ENCODE measurements around the gene MALRD1. TPM values are rescaled to one million over a fixed set of nuclear protein-coding genes. Genes with fewer than 3 reads are reported as not detected.

Gene MALRD1
- total and polyA plus RNA-seq, 2 of the 8 experiments (the other 6 are each of a cell fraction or from before 2014, with no cell fraction given), result 0.32 to 0.35 TPM

GRCh38 chr10:19638182-19638895, 589.7 kb downstream of the MALRD1 start:
- no peaks in the 10 kb centered on the region for H3K4me1 ChIP-seq (replicated peaks in 1 of 4; ENCODE audit: control insufficient read depth in 3 of 4, insufficient read depth in 4 of 4, low read length in 3 of 4)
- FAIRE-seq, result no peak
- WGBS, 2 experiments (ENCODE audit: extremely low coverage in 1 of 2, insufficient coverage in 1 of 2, insufficient read length in 1 of 2, insufficient replicate concordance in 2 of 2, low coverage in 1 of 2, low lambda C conversion rate in 2 of 2, missing lambda C conversion rate in 1 of 2), result 100% methylated on average over 1 of the region's 1 CpG; no CpG with 5 or more reads in 1 of the 2 experiments
- no peaks in the 10 kb centered on the region for H3K36me3 ChIP-seq (ENCODE audit: control insufficient read depth in 2 of 4, insufficient read depth in 4 of 4, low read length in 3 of 4)
- H3K27ac ChIP-seq (ENCODE audit: low read depth, low read length), result no peak overlapping the region
- H3K23me2 ChIP-seq (ENCODE audit: low read depth, low read length), result no peaks in the 10 kb centered on the region
- H3K4me2 ChIP-seq (ENCODE audit: insufficient read depth in 1 of 2, low read depth in 2 of 2, low read length in 2 of 2), result no peak overlapping the region
- H3K23ac ChIP-seq (ENCODE audit: insufficient read length), result no peak overlapping the region
- no peak overlapping the region for H4K8ac ChIP-seq (ENCODE audit: extremely low read depth, insufficient read depth, low read length)
- H3K56ac ChIP-seq (replicated peaks; ENCODE audit: insufficient read length, low read depth, low read length), result no peak overlapping the region
- H3K9ac ChIP-seq (replicated peaks in 1 of 4; ENCODE audit: extremely low read depth in 1 of 4, low read depth in 3 of 4, low read length in 3 of 4), result no peak overlapping the region
- H3K27me3 ChIP-seq (replicated peaks in 1 of 4; ENCODE audit: control insufficient read depth in 3 of 4, extremely low read depth in 1 of 4, insufficient read depth in 3 of 4, low read length in 3 of 4), result no peaks in the 10 kb centered on the region
- no peak for DNase-seq (ENCODE audit: low read depth in 1 of 2, low spot score in 2 of 2)
- H3K9me3 ChIP-seq (ENCODE audit: insufficient read depth in 2 of 2, low read depth in 1 of 2, low read length in 1 of 2), result no peaks in the 10 kb centered on the region
- H2AK5ac ChIP-seq (ENCODE audit: low read depth, low read length), result no peak overlapping the region
- H2BK120ac ChIP-seq (replicated peaks; ENCODE audit: low read depth, low read length), result no peak overlapping the region
- TF ChIP-seq HDAC6 (IDR thresholded peaks at IDR 0.05; ENCODE audit: low read depth, low read length) (no peak), EZH2 (IDR thresholded peaks at IDR 0.05; ENCODE audit: low read depth, low read length, severe bottlenecking) (no peak), SIX5 (IDR thresholded peaks at IDR 0.05; ENCODE audit: low read depth, low read length) (no peak)
- no peak overlapping the region for H2BK5ac ChIP-seq (ENCODE audit: low read depth, low read length)
- no peaks in the 10 kb centered on the region for H3K79me2 ChIP-seq (ENCODE audit: control insufficient read depth in 1 of 2, insufficient read depth in 2 of 2, low read length in 2 of 2)
- no peak overlapping the region for H2BK12ac ChIP-seq (ENCODE audit: low read depth, low read length)
- no peak overlapping the region for H3K4me3 ChIP-seq (ENCODE audit: extremely low read depth in 1 of 4, insufficient read depth in 2 of 4, low read depth in 3 of 4, low read length in 4 of 4)
- no peak overlapping the region for H4K5ac ChIP-seq (ENCODE audit: insufficient read length, low read depth, low read length)
- no peaks in the 10 kb centered on the region for H3K79me1 ChIP-seq (ENCODE audit: low read depth, low read length)
- no peak overlapping the region for H3K14ac ChIP-seq (ENCODE audit: insufficient read length)
- H4K91ac ChIP-seq (replicated peaks; ENCODE audit: insufficient read length, low read length), result no peak overlapping the region
- no peak overlapping the region for H2AFZ ChIP-seq (ENCODE audit: low read length)
- H4K20me1 ChIP-seq (replicated peaks in 1 of 2; ENCODE audit: control insufficient read depth in 1 of 2, insufficient read depth in 2 of 2, low read length in 2 of 2), result no peaks in the 10 kb centered on the region
- POLR2A ChIA-PET (ENCODE audit: partially characterized antibody), result no interaction called here
- CTCF ChIA-PET (ENCODE audit: partially characterized antibody), result interaction anchor here (0.6 kb wide), 1 partner anchor 89 kb away, joined by 3 read pairs; no protein-coding TSS in a partner anchor
- H2BK20ac ChIP-seq (ENCODE audit: low read length), result no peak overlapping the region
- H3K18ac ChIP-seq (ENCODE audit: extremely low read depth, low read length), result no peak overlapping the region
- no peak overlapping the region for H2BK15ac ChIP-seq (ENCODE audit: low read length)
- H3K4ac ChIP-seq (replicated peaks; ENCODE audit: insufficient read length, low read depth, low read length), result no peak overlapping the region
